RWPE2 (cell line): ENCODE results near the gene SORL1.

Experiments used
- ATAC-seq: fragments of 200-7000 bp; cut with Tn5 transposase; 3 replicates; pipeline ENCODE4 v1.9.1; 2021; ENCODE audit warnings: low read depth
- DNase-seq: peaks from one replicate; pipeline ENCODE4 v3.0.0-alpha.2; 2020; ENCODE audit warnings: low spot score
- H3K27ac ChIP-seq: fragments of 450-650 bp; 2 replicates; pipeline ENCODE4 v1.5.1; 2017; ENCODE audit warnings: mild to moderate bottlenecking; ENCODE audit not compliant: poor library complexity, severe bottlenecking
- H3K27me3 ChIP-seq: fragments of 250-450 bp; sonication (Bioruptor Pico); 2 replicates; pipeline ENCODE4 v1.5.1; 2021; ENCODE audit warnings: mild to moderate bottlenecking, moderate library complexity; ENCODE audit not compliant: insufficient read depth, poor library complexity, severe bottlenecking
- H3K36me3 ChIP-seq: fragments of 250-450 bp; sonication (Bioruptor Pico); 2 replicates; pipeline ENCODE4 v1.5.1; 2020; ENCODE audit warnings: low read depth, mild to moderate bottlenecking, moderate library complexity
- H3K4me1 ChIP-seq: fragments of 250-450 bp; sonication (Bioruptor Pico); 2 replicates; pipeline ENCODE4 v1.5.1; 2021; ENCODE audit warnings: mild to moderate bottlenecking, moderate library complexity; ENCODE audit not compliant: insufficient read depth, poor library complexity, severe bottlenecking
- H3K4me3 ChIP-seq: fragments of 250-450 bp; sonication (Bioruptor Pico); 2 replicates; pipeline ENCODE4 v1.5.1; 2021; ENCODE audit warnings: mild to moderate bottlenecking, moderate library complexity; ENCODE audit not compliant: severe bottlenecking
- H3K9me3 ChIP-seq: fragments of 250-450 bp; sonication (Bioruptor Pico); 2 replicates; pipeline ENCODE4 v1.5.1; 2021; ENCODE audit warnings: mild to moderate bottlenecking, moderate library complexity; ENCODE audit not compliant: severe bottlenecking
- CTCF ChIP-seq: fragments of 450-650 bp; IDR thresholded peaks from one replicate; pipeline ENCODE4 v1.5.1; 2017; ENCODE audit warnings: mild to moderate bottlenecking, moderate library complexity; ENCODE audit not compliant: poor library complexity, severe bottlenecking

SORL1 gene

GRCh38 chr11:121482231-121483129 lies 30.4 kb downstream of the SORL1 start:
- H3K4me3 ChIP-seq: no peak overlapping the region
- no peak for DNase-seq
- H3K27ac ChIP-seq: no peak overlapping the region
- peak; percentile 44; the same call in 1 of the 3 replicates for ATAC-seq
- peaks cover 14% of the 10 kb centered on the region for H3K4me1 ChIP-seq
- no peak for TF ChIP-seq CTCF
- no peaks in the 10 kb centered on the region for H3K36me3 ChIP-seq
- H3K27me3 ChIP-seq: no peaks in the 10 kb centered on the region
- H3K9me3 ChIP-seq: no peaks in the 10 kb centered on the region

GRCh38 chr11:121483805-121484480 lies 31.8 kb downstream of the SORL1 start:
- TF ChIP-seq CTCF: no peak
- ATAC-seq (no peak), DNase-seq (no peak)
- Histone ChIP-seq H3K27ac (no peak overlapping the region), H3K36me3 (no peaks in the 10 kb centered on the region), H3K4me1 (peaks cover 7% of the 10 kb centered on the region), H3K9me3 (no peaks in the 10 kb centered on the region), H3K4me3 (no peak overlapping the region), H3K27me3 (no peaks in the 10 kb centered on the region)

- DNase-seq: no peak
- no peak for ATAC-seq
- H3K4me3 ChIP-seq: no peak overlapping the region
- TF ChIP-seq CTCF: no peak
- H3K27me3 ChIP-seq: no peaks in the 10 kb centered on the region
- no peak overlapping the region for H3K27ac ChIP-seq
- peaks cover 7% of the 10 kb centered on the region for H3K4me1 ChIP-seq
- no peaks in the 10 kb centered on the region for H3K36me3 ChIP-seq
- H3K9me3 ChIP-seq: no peaks in the 10 kb centered on the region
Measured at GRCh38 chr11:121485216-121485615, 33.1 kb downstream of the SORL1 start.

- DNase-seq: no peak
- H3K4me1 ChIP-seq: peaks cover 7% of the 10 kb centered on the region
- H3K4me3 ChIP-seq: no peak overlapping the region
- H3K9me3 ChIP-seq: no peaks in the 10 kb centered on the region
- H3K27me3 ChIP-seq: no peaks in the 10 kb centered on the region
- H3K36me3 ChIP-seq: no peaks in the 10 kb centered on the region
- no peak overlapping the region for H3K27ac ChIP-seq
- TF ChIP-seq CTCF: no peak
- ATAC-seq: no peak
Measured at GRCh38 chr11:121486054-121486453, 33.9 kb downstream of the SORL1 start.
